ENCODE measurements around the gene IRF7. TPM values are rescaled to one million over a fixed set of nuclear protein-coding genes. Genes with fewer than 3 reads are reported as not detected.

Gene IRF7
- total and polyA plus RNA-seq, 8 donors, result 9.8 to 50.4 (median 14.3) TPM

- peak in 1 of 4 donors; percentile 59 for DNase-seq
- TF ChIP-seq CTCF (IDR thresholded peaks at IDR 0.05), result no peak
These were observed 30.5 kb upstream of the IRF7 start for GRCh38 chr11:646214-646613.

GRCh38 chr11:645536-645935, 29.8 kb upstream of the IRF7 start:
- peaks cover 0 to 7% of the 10 kb centered on the region in 2 donors for H3K4me1 ChIP-seq
- H3K27ac ChIP-seq, result no peak overlapping the region
- H3K4me3 ChIP-seq, result no peak overlapping the region
- H3K27me3 ChIP-seq, result peaks cover 0 to 7% of the 10 kb centered on the region in 2 donors
- H3K36me3 ChIP-seq, result peaks cover 0 to 50% of the 10 kb centered on the region in 2 donors
- no peaks in the 10 kb centered on the region for H3K9me3 ChIP-seq
- intact Hi-C loops (cut with DNase I), result no loop called here
- peak in 1 of 4 donors; percentile 63 for DNase-seq
- no peak for TF ChIP-seq CTCF (IDR thresholded peaks at IDR 0.05)
- no peak for ATAC-seq

More at GRCh38 chr11:646214-646613, 30.5 kb upstream of the IRF7 start:
- Histone ChIP-seq H3K4me1 (no peaks in the 10 kb centered on the region), H3K27me3 (no peaks in the 10 kb centered on the region), H3K9me3 (no peaks in the 10 kb centered on the region), H3K4me3 (no peak overlapping the region), H3K36me3 (peaks cover 0 to 57% of the 10 kb centered on the region in 2 donors), H3K27ac (no peak overlapping the region)
- intact Hi-C loops (cut with DNase I), result no loop called here
- ATAC-seq, result no peak

- H3K4me1 ChIP-seq, result peaks cover 0 to 18% of the 10 kb centered on the region in 2 donors
- intact Hi-C loops (cut with DNase I), result no loop called here
- ATAC-seq (no peak), DNase-seq (peak in 1 of 4 donors; percentile 74)
- H3K27ac ChIP-seq, result no peak overlapping the region
- no peaks in the 10 kb centered on the region for H3K9me3 ChIP-seq
- peaks cover 6 to 21% of the 10 kb centered on the region in 2 donors for H3K27me3 ChIP-seq
- no peak overlapping the region for H3K4me3 ChIP-seq
- H3K36me3 ChIP-seq, result peaks cover 0 to 39% of the 10 kb centered on the region in 2 donors
- TF ChIP-seq CTCF (IDR thresholded peaks at IDR 0.05), result no peak
These were observed 28.3 kb upstream of the IRF7 start for GRCh38 chr11:643849-644738.

GRCh38 chr11:643366-643765, 27.6 kb upstream of the IRF7 start:
- ATAC-seq (no peak), DNase-seq (peak in 1 of 4 donors; percentile 54)
- no peak overlapping the region for H3K4me3 ChIP-seq
- intact Hi-C loops (cut with DNase I), result no loop called here
- peaks cover 13 to 28% of the 10 kb centered on the region in 2 donors for H3K27me3 ChIP-seq
- H3K36me3 ChIP-seq, result peaks cover 0 to 36% of the 10 kb centered on the region in 2 donors
- TF ChIP-seq CTCF (IDR thresholded peaks at IDR 0.05), result no peak
- H3K9me3 ChIP-seq, result no peaks in the 10 kb centered on the region
- H3K27ac ChIP-seq, result no peak overlapping the region
- peaks cover 0 to 22% of the 10 kb centered on the region in 2 donors for H3K4me1 ChIP-seq

GRCh38 chr11:641806-642370, 26.1 kb upstream of the IRF7 start:
- H3K4me1 ChIP-seq, result peaks cover 3 to 29% of the 10 kb centered on the region in 2 donors
- no peaks in the 10 kb centered on the region for H3K9me3 ChIP-seq
- H3K4me3 ChIP-seq, result no peak overlapping the region
- DNase-seq (no peak), ATAC-seq (no peak)
- H3K27me3 ChIP-seq, result peaks cover 28 to 43% of the 10 kb centered on the region in 2 donors
- no peak overlapping the region for H3K27ac ChIP-seq
- intact Hi-C loops (cut with DNase I), result no loop called here
- no peak for TF ChIP-seq CTCF (IDR thresholded peaks at IDR 0.05)
- H3K36me3 ChIP-seq, result peaks cover 0 to 26% of the 10 kb centered on the region in 2 donors
